Measurements from ENCODE around the gene IL22.
"Not testable (repeated sequence)": the region's sequence is repeated elsewhere in the genome, so short reads cannot be mapped to it uniquely, and the experiment has no call there.

The IL22 gene

GRCh38 chr12:68225576-68226476 is 27.6 kb downstream of the IL22 start, which contains the start of gene IL26:
Gene IL26 (minus strand): TSS chr12:68225810. CDS start chr12:68225756, 54 bp downstream.
- Mint-ChIP-seq H3K9me3 (ENCODE audit: low read depth) (no peaks in the 10 kb centered on the region), H3K27me3 (no peaks in the 10 kb centered on the region), H3K27ac (no peak within 1 kb of the TSS), H3K36me3 (no peaks in the 10 kb centered on the region), H3K4me1 (ENCODE audit: low read depth) (peaks cover 6% of the 10 kb centered on the region), H3K4me3 (no peak within 1 kb of the TSS)

- Mint-ChIP-seq H3K27me3 (no peaks in the 10 kb centered on the region), H3K9me3 (ENCODE audit: low read depth) (no peaks in the 10 kb centered on the region), H3K27ac (no peak overlapping the region), H3K4me3 (no peak overlapping the region), H3K4me1 (ENCODE audit: low read depth) (peaks cover 6% of the 10 kb centered on the region), H3K36me3 (no peaks in the 10 kb centered on the region)
These were observed 28.7 kb downstream of the IL22 start for GRCh38 chr12:68224613-68225285.

- H3K9me3 Mint-ChIP-seq (ENCODE audit: low read depth): no peaks in the 10 kb centered on the region
- H3K27ac Mint-ChIP-seq: no peak overlapping the region
- H3K36me3 Mint-ChIP-seq: no peaks in the 10 kb centered on the region
- H3K4me1 Mint-ChIP-seq (ENCODE audit: low read depth): peaks cover 6% of the 10 kb centered on the region
- H3K4me3 Mint-ChIP-seq: peak overlapping the region; percentile 61
- H3K27me3 Mint-ChIP-seq: no peaks in the 10 kb centered on the region
These were observed 30.2 kb downstream of the IL22 start for GRCh38 chr12:68223067-68223747.

GRCh38 chr12:68222326-68222725 is 31.1 kb downstream of the IL22 start:
- no peaks in the 10 kb centered on the region for H3K9me3 Mint-ChIP-seq (ENCODE audit: low read depth)
- H3K4me3 Mint-ChIP-seq: no peak overlapping the region
- peaks cover 6% of the 10 kb centered on the region for H3K4me1 Mint-ChIP-seq (ENCODE audit: low read depth)
- no peak overlapping the region for H3K27ac Mint-ChIP-seq
- no peaks in the 10 kb centered on the region for H3K36me3 Mint-ChIP-seq
- no peaks in the 10 kb centered on the region for H3K27me3 Mint-ChIP-seq

- H3K9me3 Mint-ChIP-seq (ENCODE audit: low read depth): no peaks in the 10 kb centered on the region
- no peaks in the 10 kb centered on the region for H3K27me3 Mint-ChIP-seq
- H3K4me1 Mint-ChIP-seq (ENCODE audit: low read depth): peaks cover 6% of the 10 kb centered on the region
- H3K27ac Mint-ChIP-seq: no peak overlapping the region
- H3K36me3 Mint-ChIP-seq: no peaks in the 10 kb centered on the region
- H3K4me3 Mint-ChIP-seq: no peak overlapping the region
These were observed 31.9 kb downstream of the IL22 start for GRCh38 chr12:68221497-68221896.

- Mint-ChIP-seq H3K9me3 (ENCODE audit: low read depth) (peaks cover 5% of the 10 kb centered on the region), H3K4me1 (ENCODE audit: low read depth) (peaks cover 14% of the 10 kb centered on the region), H3K27ac (no peak overlapping the region), H3K4me3 (no peak overlapping the region), H3K36me3 (no peaks in the 10 kb centered on the region), H3K27me3 (no peaks in the 10 kb centered on the region)
These were observed 42.5 kb downstream of the IL22 start for GRCh38 chr12:68210875-68211274.

- not testable (repeated sequence) for H3K4me3 Mint-ChIP-seq; H3K27me3 Mint-ChIP-seq; H3K36me3 Mint-ChIP-seq; H3K9me3 Mint-ChIP-seq (ENCODE audit: low read depth); H3K27ac Mint-ChIP-seq
- peaks cover 14% of the 10 kb centered on the region for H3K4me1 Mint-ChIP-seq (ENCODE audit: low read depth)
These were observed 44.2 kb downstream of the IL22 start for GRCh38 chr12:68209048-68209728.

- Mint-ChIP-seq H3K4me3 (no peak overlapping the region), H3K9me3 (ENCODE audit: low read depth) (peaks cover 5% of the 10 kb centered on the region), H3K36me3 (no peaks in the 10 kb centered on the region), H3K27me3 (no peaks in the 10 kb centered on the region), H3K27ac (no peak overlapping the region), H3K4me1 (ENCODE audit: low read depth) (peaks cover 27% of the 10 kb centered on the region)
These were observed 46.1 kb downstream of the IL22 start for GRCh38 chr12:68207276-68207675.

GRCh38 chr12:68206446-68206845 is 47.0 kb downstream of the IL22 start:
- no peak overlapping the region for H3K4me3 Mint-ChIP-seq
- H3K4me1 Mint-ChIP-seq (ENCODE audit: low read depth): peaks cover 21% of the 10 kb centered on the region
- H3K27me3 Mint-ChIP-seq: no peaks in the 10 kb centered on the region
- H3K36me3 Mint-ChIP-seq: no peaks in the 10 kb centered on the region
- no peak overlapping the region for H3K27ac Mint-ChIP-seq
- H3K9me3 Mint-ChIP-seq (ENCODE audit: low read depth): no peaks in the 10 kb centered on the region

GRCh38 chr12:68203460-68203875 is 49.9 kb downstream of the IL22 start:
- H3K4me3 Mint-ChIP-seq: no peak overlapping the region
- H3K36me3 Mint-ChIP-seq: no peaks in the 10 kb centered on the region
- H3K9me3 Mint-ChIP-seq (ENCODE audit: low read depth): no peaks in the 10 kb centered on the region
- no peak overlapping the region for H3K27ac Mint-ChIP-seq
- no peaks in the 10 kb centered on the region for H3K27me3 Mint-ChIP-seq
- H3K4me1 Mint-ChIP-seq (ENCODE audit: low read depth): peaks cover 39% of the 10 kb centered on the region

- H3K4me1 Mint-ChIP-seq (ENCODE audit: low read depth): peaks cover 41% of the 10 kb centered on the region
- peaks cover 1% of the 10 kb centered on the region for H3K27me3 Mint-ChIP-seq
- no peaks in the 10 kb centered on the region for H3K36me3 Mint-ChIP-seq
- H3K27ac Mint-ChIP-seq: peak overlapping the region; percentile 10
- no peaks in the 10 kb centered on the region for H3K9me3 Mint-ChIP-seq (ENCODE audit: low read depth)
- H3K4me3 Mint-ChIP-seq: no peak overlapping the region
These were observed 52.5 kb downstream of the IL22 start for GRCh38 chr12:68200854-68201253.

- Mint-ChIP-seq H3K4me3 (no peak overlapping the region), H3K9me3 (ENCODE audit: low read depth) (no peaks in the 10 kb centered on the region), H3K4me1 (ENCODE audit: low read depth) (peaks cover 41% of the 10 kb centered on the region)
These were observed 54.3 kb downstream of the IL22 start for GRCh38 chr12:68199127-68199526.

GRCh38 chr12:68198507-68199086 is 54.8 kb downstream of the IL22 start:
- Mint-ChIP-seq H3K4me1 (ENCODE audit: low read depth) (peaks cover 38% of the 10 kb centered on the region), H3K36me3 (no peaks in the 10 kb centered on the region), H3K9me3 (ENCODE audit: low read depth) (no peaks in the 10 kb centered on the region), H3K27me3 (peaks cover 1% of the 10 kb centered on the region), H3K4me3 (no peak overlapping the region), H3K27ac (peak overlapping the region; percentile 62)

More at GRCh38 chr12:68199127-68199526, 54.3 kb downstream of the IL22 start:
- Mint-ChIP-seq H3K27me3 (peaks cover 1% of the 10 kb centered on the region), H3K27ac (peak overlapping the region; percentile 62), H3K36me3 (no peaks in the 10 kb centered on the region)

All from activated naive CD8-positive, alpha-beta T cell (primary cell).